ENCODE results near the gene SCYGR2.

DNA sequence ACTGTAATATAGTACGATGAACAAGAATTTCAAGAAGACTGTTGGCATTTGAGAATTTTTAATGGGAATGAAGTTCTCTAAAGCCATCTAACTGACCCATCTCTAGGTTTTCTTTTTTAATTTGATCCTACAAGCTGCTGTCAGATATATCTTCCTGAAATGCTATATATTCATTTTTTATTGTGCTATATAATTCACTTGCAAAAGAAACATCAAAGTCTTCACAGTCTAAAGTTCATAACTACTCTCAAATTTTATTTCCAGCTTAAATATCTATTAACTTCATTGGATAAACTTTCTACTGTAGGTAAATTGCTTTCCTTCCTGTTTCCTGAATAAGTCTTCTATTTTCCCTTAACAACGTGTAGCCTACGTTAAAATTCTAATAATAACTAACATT is 3.7 kb downstream of the SCYGR2 start:
- no peak for TF ChIP-seq CTCF (IDR thresholded peaks at IDR 0.05)
- TF ChIP-seq POLR2A (IDR thresholded peaks at IDR 0.05), result no peak

Data from uterus (tissue), 2 donors.